ENCODE measurements around the gene KBTBD7. TPM values are rescaled to one million over a fixed set of nuclear protein-coding genes. Genes with fewer than 3 reads are reported as not detected.

The KBTBD7 gene
- total RNA-seq, 1 donor from 2014 or later, result 5.9 TPM

DNA sequence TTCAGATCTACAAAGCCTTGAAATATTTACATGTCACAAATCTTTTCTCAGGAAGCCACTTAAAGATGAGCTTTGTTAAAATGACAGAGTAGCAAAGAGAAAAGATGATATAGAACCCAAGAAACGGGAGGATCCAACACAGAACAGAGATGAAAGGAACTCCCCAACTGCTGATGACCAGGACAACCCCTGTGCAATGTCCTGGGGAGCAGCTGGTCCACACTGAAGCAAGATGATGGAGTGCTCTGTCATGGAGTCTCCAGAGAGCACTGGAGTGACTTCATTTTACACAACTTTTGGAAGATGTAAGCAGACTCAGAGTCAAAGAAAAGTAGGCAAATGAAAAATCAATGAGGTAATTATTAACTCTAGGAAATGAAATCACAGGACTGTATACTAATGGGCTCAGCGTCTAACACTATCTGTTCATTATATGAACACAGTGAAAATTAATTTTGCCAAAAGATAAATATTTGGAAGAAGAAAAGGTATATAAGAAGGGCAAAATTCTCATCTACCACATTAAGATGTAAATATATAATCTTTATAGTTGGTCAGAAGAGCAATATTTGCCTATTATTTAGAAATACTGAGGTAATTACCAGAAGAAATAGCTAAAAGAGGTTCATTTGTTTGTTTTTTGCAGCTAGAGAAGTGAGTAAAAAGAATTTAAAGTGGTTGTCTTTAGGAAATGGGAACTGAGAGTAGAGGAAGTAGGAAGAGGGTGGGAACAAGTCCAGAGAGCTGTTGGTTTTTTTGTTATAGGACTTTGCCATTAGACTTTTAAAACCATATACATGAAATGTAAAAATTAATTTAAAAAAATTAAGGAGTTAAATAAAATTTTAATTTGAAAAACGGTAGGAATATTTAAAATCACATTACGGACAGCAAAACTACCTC is 38.5 kb upstream of the KBTBD7 start:
- Histone ChIP-seq H3K36me3 (peaks cover 0 to 9% of the 10 kb centered on the region in 2 donors), H3K27me3 (no peaks in the 10 kb centered on the region), H3K4me3 (no peak overlapping the region), H3K4me1 (no peaks in the 10 kb centered on the region), H3K27ac (no peak overlapping the region), H3K9me3 (no peaks in the 10 kb centered on the region)
- no peak for DNase-seq (ENCODE audit: extremely low spot score in 2 of 2)
- TF ChIP-seq CTCF (IDR thresholded peaks at IDR 0.05), result no peak
- no peak for TF ChIP-seq POLR2A (IDR thresholded peaks at IDR 0.05)
- no peak for TF ChIP-seq POLR2AphosphoS5 (IDR thresholded peaks at IDR 0.05; ENCODE audit: insufficient read depth in 1 of 2, low read depth in 1 of 2)
- intact Hi-C loops (cut with DNase I), result no loop called here

GRCh38 chr13:41231786-41232185 is 37.4 kb upstream of the KBTBD7 start:
- TF ChIP-seq POLR2AphosphoS5 (IDR thresholded peaks at IDR 0.05; ENCODE audit: insufficient read depth in 1 of 2, low read depth in 1 of 2) (no peak), CTCF (IDR thresholded peaks at IDR 0.05) (no peak), POLR2A (IDR thresholded peaks at IDR 0.05) (no peak)
- Histone ChIP-seq H3K36me3 (peaks cover 0 to 10% of the 10 kb centered on the region in 2 donors), H3K4me1 (no peaks in the 10 kb centered on the region), H3K4me3 (no peak overlapping the region), H3K9me3 (no peaks in the 10 kb centered on the region), H3K27ac (no peak overlapping the region), H3K27me3 (no peaks in the 10 kb centered on the region)
- no peak for DNase-seq (ENCODE audit: extremely low spot score in 2 of 2)
- intact Hi-C loops (cut with DNase I), result no loop called here

DNA sequence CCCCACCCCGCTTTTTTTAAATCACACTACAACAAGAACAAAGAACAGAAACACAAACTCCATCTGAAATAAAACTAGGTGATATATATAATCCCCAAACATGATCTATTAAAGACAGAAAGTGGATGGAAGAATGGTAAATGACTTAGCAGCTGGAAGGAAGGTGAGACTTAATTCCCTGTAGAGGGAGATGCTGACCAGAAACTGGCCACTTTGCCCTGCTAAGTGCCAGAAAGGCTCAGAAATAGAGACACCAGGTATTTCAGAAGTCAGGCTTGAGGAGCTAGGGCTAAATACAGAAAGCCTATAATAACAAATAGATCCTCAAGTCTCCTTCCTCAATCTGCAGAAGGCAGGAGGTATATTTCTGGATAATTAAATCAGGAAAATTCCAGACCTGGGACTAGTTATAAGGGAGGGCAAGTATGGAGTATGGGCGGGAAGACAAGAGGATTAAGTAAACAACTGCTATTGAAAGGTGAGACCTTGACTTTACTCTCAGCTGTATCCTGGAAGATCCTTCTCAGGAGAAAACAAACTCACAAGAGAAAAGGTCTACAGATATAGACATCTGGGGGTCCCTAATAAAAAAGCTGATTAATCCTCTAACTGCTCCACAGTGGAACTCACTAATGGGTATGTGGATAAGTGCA is 36.8 kb upstream of the KBTBD7 start:
- no peaks in the 10 kb centered on the region for H3K9me3 ChIP-seq
- H3K36me3 ChIP-seq, result peaks cover 0 to 16% of the 10 kb centered on the region in 2 donors
- no peak overlapping the region for H3K27ac ChIP-seq
- DNase-seq (ENCODE audit: extremely low spot score in 2 of 2), result no peak
- H3K4me3 ChIP-seq, result no peak overlapping the region
- H3K4me1 ChIP-seq, result no peaks in the 10 kb centered on the region
- H3K27me3 ChIP-seq, result no peaks in the 10 kb centered on the region
- intact Hi-C loops (cut with DNase I), result no loop called here
- TF ChIP-seq POLR2AphosphoS5 (IDR thresholded peaks at IDR 0.05; ENCODE audit: insufficient read depth in 1 of 2, low read depth in 1 of 2) (no peak), CTCF (IDR thresholded peaks at IDR 0.05) (no peak), POLR2A (IDR thresholded peaks at IDR 0.05) (no peak)

DNA sequence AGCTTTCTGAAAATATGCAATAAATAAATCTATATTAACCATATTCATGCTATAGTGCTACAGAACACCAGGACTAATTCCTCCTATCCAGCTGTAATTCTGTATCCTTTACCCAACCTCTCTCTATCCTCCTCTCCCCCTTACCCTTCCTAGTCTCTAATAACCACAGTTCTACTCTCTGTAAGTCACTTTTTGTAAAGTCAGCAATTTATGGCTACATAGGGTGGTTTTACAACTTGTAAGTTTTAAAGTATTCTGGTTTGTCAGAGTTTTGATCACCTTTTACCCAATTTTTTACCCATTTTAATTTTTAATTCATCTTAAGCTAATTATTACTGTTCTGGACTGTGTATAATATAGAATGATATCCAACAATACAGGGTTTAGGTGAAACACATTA is 35.0 kb upstream of the KBTBD7 start:
- intact Hi-C loops (cut with DNase I), result loop anchor here (10.0 kb wide), 1 partner anchor 155 kb away; no protein-coding TSS in a partner anchor
- DNase-seq (ENCODE audit: extremely low spot score in 2 of 2), result no peak
- Histone ChIP-seq H3K4me1 (no peaks in the 10 kb centered on the region), H3K36me3 (peaks cover 0 to 17% of the 10 kb centered on the region in 2 donors), H3K27me3 (no peaks in the 10 kb centered on the region), H3K27ac (no peak overlapping the region), H3K9me3 (no peaks in the 10 kb centered on the region), H3K4me3 (no peak overlapping the region)
- no peak for TF ChIP-seq POLR2A (IDR thresholded peaks at IDR 0.05)
- TF ChIP-seq CTCF (IDR thresholded peaks at IDR 0.05), result no peak
- TF ChIP-seq POLR2AphosphoS5 (IDR thresholded peaks at IDR 0.05; ENCODE audit: insufficient read depth in 1 of 2, low read depth in 1 of 2), result no peak
